ENCODE measurements around the gene XYLT1.

DNA sequence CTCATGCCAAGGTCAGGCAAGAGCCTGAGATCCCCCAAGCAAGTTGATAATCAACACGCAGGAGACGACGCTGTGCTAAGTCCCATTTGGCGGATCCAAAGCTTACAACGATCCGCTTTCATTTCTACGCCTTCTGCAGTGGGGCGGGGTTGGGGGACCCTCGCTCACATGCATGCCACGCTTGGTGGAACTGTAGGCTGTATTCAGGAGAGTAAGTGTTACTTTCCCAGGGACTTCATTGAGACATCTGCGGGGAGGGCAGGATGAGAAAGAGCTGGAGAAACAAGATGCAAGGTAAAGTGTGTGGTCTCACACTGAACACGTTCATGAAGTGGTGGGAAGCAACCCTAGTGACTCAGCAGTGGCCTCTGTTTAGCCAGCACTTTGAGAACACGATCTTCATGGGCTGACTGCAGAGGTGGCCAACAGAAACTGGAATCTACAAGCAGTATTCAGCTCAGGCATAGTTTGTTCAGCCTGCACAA is 100.5 kb downstream of the XYLT1 start:
- no peak for TF ChIP-seq POLR2A (IDR thresholded peaks at IDR 0.05; ENCODE audit: low read depth, low read length)
- TF ChIP-seq POLR2AphosphoS5 (IDR thresholded peaks at IDR 0.05; ENCODE audit: low read depth, low read length) = no peak
- TF ChIP-seq TAF1 (IDR thresholded peaks at IDR 0.05; ENCODE audit: low read depth, low read length) = no peak
- TF ChIP-seq SPI1 (IDR thresholded peaks at IDR 0.05; ENCODE audit: low read depth, low read length) = no peak
- TF ChIP-seq POU2F2 (IDR thresholded peaks at IDR 0.05; ENCODE audit: low read depth, low read length) = no peak
